HG02970 (cell line): ENCODE results near the gene RNPEPL1.
"Not testable (repeated sequence)": the region's sequence is repeated elsewhere in the genome, so short reads cannot be mapped to it uniquely, and the experiment has no call there.

Source experiments
- ATAC-seq: cut with Tn5 transposase; IDR thresholded peaks from one replicate; pipeline ENCODE4 v1.9.1; 2021; ENCODE audit warnings: mild to moderate bottlenecking, moderate library complexity, moderate number of reproducible peaks; ENCODE audit not compliant: unreplicated experiment, low FRiP score

The RNPEPL1 gene

GRCh38 chr2:240567872-240568677 lies at the start of gene RNPEPL1:
Gene RNPEPL1, plus strand, starts transcription at chr2:240568484. Its CDS starts 103 bp downstream, at chr2:240568587.
- no peak for ATAC-seq

- ATAC-seq = no peak
Observed at GRCh38 chr2:240518981-240519380, 49.3 kb upstream of the RNPEPL1 start.

GRCh38 chr2:240519396-240520129 lies 48.7 kb upstream of the RNPEPL1 start:
- ATAC-seq = no peak

- ATAC-seq = no peak
Observed at GRCh38 chr2:240520130-240520973, 47.9 kb upstream of the RNPEPL1 start.

GRCh38 chr2:240520974-240521350 lies 47.3 kb upstream of the RNPEPL1 start:
- no peak for ATAC-seq

GRCh38 chr2:240521885-240522284 lies 46.4 kb upstream of the RNPEPL1 start:
- not testable (repeated sequence) for ATAC-seq

- ATAC-seq = no peak
Observed at GRCh38 chr2:240522406-240522805, 45.9 kb upstream of the RNPEPL1 start.

- ATAC-seq = no peak
Observed at GRCh38 chr2:240523451-240524281, 44.6 kb upstream of the RNPEPL1 start.

GRCh38 chr2:240524963-240525718 lies 43.1 kb upstream of the RNPEPL1 start:
- ATAC-seq = no peak

- ATAC-seq = no peak
Observed at GRCh38 chr2:240525802-240526201, 42.5 kb upstream of the RNPEPL1 start.

GRCh38 chr2:240526521-240526920 lies 41.8 kb upstream of the RNPEPL1 start:
- ATAC-seq = no peak

GRCh38 chr2:240527153-240527750 lies 41.0 kb upstream of the RNPEPL1 start:
- ATAC-seq = no peak

- ATAC-seq = no peak
Observed at GRCh38 chr2:240528406-240529040, 39.8 kb upstream of the RNPEPL1 start.

GRCh38 chr2:240529344-240529999 lies 38.8 kb upstream of the RNPEPL1 start:
- ATAC-seq = no peak

- ATAC-seq = no peak
Observed at GRCh38 chr2:240530181-240530580, 38.1 kb upstream of the RNPEPL1 start.

GRCh38 chr2:240531038-240531437 lies 37.2 kb upstream of the RNPEPL1 start:
- ATAC-seq = no peak

- no peak for ATAC-seq
Observed at GRCh38 chr2:240532031-240532775, 36.1 kb upstream of the RNPEPL1 start.
